Smooth muscle cell (in vitro differentiated cells): Measurements from ENCODE around the gene PRSS57. TPM values are rescaled to one million over a fixed set of nuclear protein-coding genes. Genes with fewer than 3 reads are reported as not detected.

Experiments
- DNase-seq: peaks from one replicate; lab custom pipeline; 2025; ENCODE audit not compliant: unreplicated experiment; lab: John Stamatoyannopoulos, UW
- H2AFZ ChIP-seq: fragments of 200-600 bp; sonication (generic); 2 replicates; pipeline ENCODE4 v1.6.0; 2016; ENCODE audit warnings: antibody characterized with exemption, low read depth, mild to moderate bottlenecking
- H3F3A ChIP-seq: fragments of 200-600 bp; sonication (generic); 2 replicates; pipeline ENCODE4 v1.6.0; 2017; ENCODE audit warnings: antibody characterized with exemption, low read depth
- H3K27ac ChIP-seq: fragments of 200-600 bp; sonication (generic); 2 replicates; pipeline ENCODE4 v1.5.1; 2016; ENCODE audit warnings: low read depth, mild to moderate bottlenecking
- H3K27me3 ChIP-seq: fragments of 200-600 bp; sonication (generic); 2 replicates; pipeline ENCODE4 v1.6.1; 2016; ENCODE audit warnings: low read depth, mild to moderate bottlenecking
- H3K36me3 ChIP-seq: fragments of 200-600 bp; sonication (generic); 2 replicates; pipeline ENCODE4 v1.5.1; 2016; ENCODE audit warnings: low read depth
- H3K4me1 ChIP-seq: fragments of 200-600 bp; sonication (generic); 2 replicates; pipeline ENCODE4 v1.5.1; 2016; ENCODE audit warnings: low read depth
- H3K4me2 ChIP-seq: fragments of 200-600 bp; sonication (generic); 2 replicates; pipeline ENCODE4 v1.6.0; 2016; ENCODE audit warnings: mild to moderate bottlenecking
- H3K4me3 ChIP-seq: fragments of 200-600 bp; sonication (generic); 2 replicates; pipeline ENCODE4 v1.5.1; 2016; ENCODE audit warnings: mild to moderate bottlenecking
- H3K79me2 ChIP-seq: fragments of 200-600 bp; sonication (generic); 2 replicates; pipeline ENCODE4 v1.6.0; 2016; ENCODE audit warnings: low read depth, mild to moderate bottlenecking
- H3K9ac ChIP-seq: fragments of 200-600 bp; sonication (generic); 2 replicates; pipeline ENCODE4 v1.6.0; 2016; ENCODE audit warnings: low read depth
- H3K9me3 ChIP-seq: fragments of 200-600 bp; sonication (generic); replicated peaks from 2 replicates; pipeline ENCODE4 v1.5.1; 2016; ENCODE audit warnings: low read depth
- H4K20me1 ChIP-seq: fragments of 200-600 bp; sonication (generic); 2 replicates; pipeline ENCODE4 v1.6.0; 2016; ENCODE audit warnings: low read depth
- CTCF ChIP-seq: fragments of 200-600 bp; sonication (generic); IDR thresholded peaks from 2 replicates; pipeline ENCODE4 v1.5.1; 2017; ENCODE audit warnings: borderline replicate concordance, mild to moderate bottlenecking, antibody characterized with exemption; ENCODE audit not compliant: insufficient read depth, poor library complexity, severe bottlenecking
- WGBS: methylation state at CpG from one replicate; pipeline ENCODE4 v1.1.7; 2016; ENCODE audit warnings: low lambda C conversion rate; 5-methylcytosine and 5-hydroxymethylcytosine counted together
- polyA plus RNA-seq: library from polyadenylated mRNA; unstranded; fragments of >200 nt; fragmentation: Nextera tagmentation; extraction: Ambion mirVana; gene quantifications from 2 replicates; pipeline ENCODE4 v1.2.1, GENCODE V29; 2016
- total RNA-seq: library from RNA; depleted of rRNA; stranded (reverse); fragments of >200 nt; gene quantifications from 2 replicates; pipeline ENCODE4 v1.2.3, GENCODE V29; 2014

PRSS57 gene
- total and polyA plus RNA-seq, 2 experiments from 2014 or later, result not detected

GRCh38 chr19:664913-665443, 30.3 kb downstream of the PRSS57 start:
- H4K20me1 ChIP-seq, result peaks cover 27% of the 10 kb centered on the region
- H3K27me3 ChIP-seq, result no peaks in the 10 kb centered on the region
- no peak overlapping the region for H3K4me3 ChIP-seq
- WGBS, result 16% methylated on average over 24 of the region's 24 CpGs
- H3K27ac ChIP-seq, result no peak overlapping the region
- peak overlapping the region; percentile 69 for H2AFZ ChIP-seq
- no peaks in the 10 kb centered on the region for H3K36me3 ChIP-seq
- H3F3A ChIP-seq, result peaks cover 6% of the 10 kb centered on the region
- H3K4me2 ChIP-seq, result peak overlapping the region; percentile 85
- no peak overlapping the region for H3K9ac ChIP-seq
- H3K9me3 ChIP-seq, result no peaks in the 10 kb centered on the region
- TF ChIP-seq CTCF, result peak; percentile 92
- peaks cover 15% of the 10 kb centered on the region for H3K4me1 ChIP-seq
- peaks cover 36% of the 10 kb centered on the region for H3K79me2 ChIP-seq
- peak; percentile 70 for DNase-seq

GRCh38 chr19:663682-664117, 31.6 kb downstream of the PRSS57 start:
- DNase-seq, result no peak
- WGBS, result 73% methylated on average over 18 of the region's 18 CpGs
- TF ChIP-seq CTCF, result no peak

GRCh38 chr19:662962-663681, 32.1 kb downstream of the PRSS57 start, which contains the start of gene RNF126:
Gene RNF126, minus strand, starts transcription at chr19:663214. Its CDS starts 93 bp downstream, at chr19:663121.
- Histone ChIP-seq H3F3A (peaks cover 8% of the 10 kb centered on the region), H3K36me3 (no peaks in the 10 kb centered on the region), H2AFZ (peak within 1 kb of the TSS; percentile 89), H3K9me3 (no peaks in the 10 kb centered on the region), H3K4me2 (peak within 1 kb of the TSS; percentile 99), H3K4me3 (peak within 1 kb of the TSS; percentile 91), H4K20me1 (peaks cover 45% of the 10 kb centered on the region), H3K79me2 (peaks cover 52% of the 10 kb centered on the region), H3K9ac (peak within 1 kb of the TSS; percentile 87), H3K4me1 (peaks cover 15% of the 10 kb centered on the region), H3K27ac (peak within 1 kb of the TSS; percentile 92), H3K27me3 (no peaks in the 10 kb centered on the region)
- WGBS, result 5% methylated on average over 30 of the region's 97 CpGs
- DNase-seq, result peak; percentile 88
- TF ChIP-seq CTCF, result no peak

More at GRCh38 chr19:663682-664117, 31.6 kb downstream of the PRSS57 start:
- Histone ChIP-seq H3K27ac (peak overlapping the region; percentile 77), H3K4me2 (peak overlapping the region; percentile 94), H4K20me1 (peaks cover 39% of the 10 kb centered on the region), H3K27me3 (no peaks in the 10 kb centered on the region), H3K4me1 (peaks cover 15% of the 10 kb centered on the region), H3K9ac (peak overlapping the region; percentile 54), H3K79me2 (peaks cover 46% of the 10 kb centered on the region), H3K4me3 (peak overlapping the region; percentile 91), H2AFZ (peak overlapping the region; percentile 89), H3K9me3 (no peaks in the 10 kb centered on the region), H3F3A (peaks cover 8% of the 10 kb centered on the region), H3K36me3 (no peaks in the 10 kb centered on the region)
